Kidney epithelial cell (primary cell): ENCODE results near the gene ELOVL6. TPM values are rescaled to one million over a fixed set of nuclear protein-coding genes. Genes with fewer than 3 reads are reported as not detected.
"Not testable (repeated sequence)": the region's sequence is repeated elsewhere in the genome, so short reads cannot be mapped to it uniquely, and the experiment has no call there.

Experiments used
- DNase-seq: peaks from one replicate; pipeline ENCODE4 v3.0.0-alpha.2; 2010; ENCODE audit warnings: low read depth
- H3K27me3 ChIP-seq: 2 replicates; pipeline ENCODE4 v1.6.0; 2011; ENCODE audit warnings: low read length; ENCODE audit not compliant: control insufficient read depth, insufficient read depth
- H3K36me3 ChIP-seq: 2 replicates; pipeline ENCODE4 v1.5.1; 2011; ENCODE audit warnings: low read length; ENCODE audit not compliant: control insufficient read depth, insufficient read depth
- H3K4me3 ChIP-seq: 2 replicates; pipeline ENCODE4 v1.5.1; 2011; ENCODE audit warnings: low read depth, mild to moderate bottlenecking, control low read depth, low read length
- CTCF ChIP-seq: IDR thresholded peaks from 2 replicates; pipeline ENCODE4 v1.5.1; 2011; ENCODE audit warnings: mild to moderate bottlenecking, moderate library complexity, low read length, control low read depth, inconsistent platforms; ENCODE audit not compliant: insufficient read depth, poor library complexity, severe bottlenecking
- total RNA-seq: library from RNA; depleted of rRNA; stranded (reverse); fragments of >200 nt; gene quantifications from 2 replicates; pipeline ENCODE4 v1.2.3, GENCODE V29; 2015

Gene ELOVL6
- total RNA-seq, 1 donor from 2014 or later, result 21.6 TPM

- no peak for DNase-seq
- H3K4me3 ChIP-seq, result peak overlapping the region; percentile 61
- H3K36me3 ChIP-seq, result no peaks in the 10 kb centered on the region
- no peaks in the 10 kb centered on the region for H3K27me3 ChIP-seq
- no peak for TF ChIP-seq CTCF
These were observed 2.1 kb downstream of the ELOVL6 start for GRCh38 chr4:110196206-110196870.

GRCh38 chr4:110195561-110196205, 2.7 kb downstream of the ELOVL6 start:
- no peak for DNase-seq
- Histone ChIP-seq H3K36me3 (no peaks in the 10 kb centered on the region), H3K27me3 (no peaks in the 10 kb centered on the region), H3K4me3 (peak overlapping the region; percentile 61)
- TF ChIP-seq CTCF, result no peak

DNA sequence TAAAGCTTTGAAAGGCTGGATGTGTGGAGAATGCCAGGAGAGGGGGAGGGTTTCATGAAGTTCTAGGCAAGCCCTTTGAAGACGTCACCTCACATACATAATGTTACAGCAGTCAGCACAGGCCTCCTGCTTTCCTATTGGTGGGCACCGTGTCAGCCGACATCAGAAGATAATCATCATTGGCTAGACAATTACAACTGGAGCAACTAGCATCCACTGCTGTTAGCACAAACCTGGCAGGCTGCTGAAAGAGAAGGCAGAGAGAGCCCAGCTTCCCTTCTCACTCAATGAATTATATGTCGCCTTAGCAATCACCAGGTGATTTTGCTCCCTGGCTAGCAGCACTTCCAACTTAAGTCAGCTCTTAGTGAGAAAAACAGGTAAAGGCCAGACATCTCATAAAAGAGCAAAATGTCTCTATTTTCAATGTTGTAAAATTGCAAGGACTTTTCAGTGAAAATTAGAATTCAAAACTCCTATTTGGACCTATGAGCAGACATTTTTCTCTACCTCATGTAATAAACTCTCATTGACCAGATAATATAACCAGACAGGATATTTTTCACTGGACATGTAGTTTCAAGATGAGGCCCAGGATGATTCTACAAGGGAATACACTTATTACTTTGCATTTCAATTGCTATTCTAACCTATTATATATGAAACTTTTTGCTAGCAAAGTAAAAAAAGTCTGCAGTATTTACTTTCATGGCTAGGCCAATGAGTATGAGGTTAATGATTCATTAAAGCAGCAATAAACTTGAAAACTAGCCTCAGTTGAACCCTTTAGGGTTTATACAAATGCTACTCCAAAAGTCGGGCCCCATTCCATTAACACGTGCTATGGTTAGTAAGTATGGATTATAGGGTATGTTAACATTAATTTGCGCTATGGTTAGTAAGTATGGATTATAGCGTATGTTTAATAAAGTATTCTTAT, 4.3 kb downstream of the ELOVL6 start:
- DNase-seq, result peak; percentile 97
- H3K36me3 ChIP-seq, result no peaks in the 10 kb centered on the region
- H3K4me3 ChIP-seq, result no peak overlapping the region
- H3K27me3 ChIP-seq, result no peaks in the 10 kb centered on the region
- TF ChIP-seq CTCF, result no peak

DNA sequence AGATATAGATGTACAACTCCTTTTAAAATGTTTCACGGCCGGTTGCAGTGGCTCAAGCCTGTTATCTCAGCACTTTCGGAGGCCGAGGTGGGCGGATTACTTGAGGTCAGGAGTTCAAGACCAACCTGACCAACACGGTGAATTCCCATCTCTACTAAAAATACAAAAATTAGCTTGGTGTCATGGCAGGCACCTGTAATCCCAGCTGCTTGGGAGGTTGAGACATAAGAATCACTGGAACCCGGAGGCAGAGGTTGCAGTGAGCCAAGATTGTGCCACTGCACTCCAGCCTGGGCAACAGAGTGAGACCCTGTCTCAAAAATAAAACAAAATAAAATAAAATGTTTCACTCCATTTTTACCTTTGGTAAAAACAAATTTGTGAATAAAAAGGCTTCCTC, 5.1 kb downstream of the ELOVL6 start:
- H3K36me3 ChIP-seq, H3K4me3 ChIP-seq, DNase-seq, H3K27me3 ChIP-seq: not testable (repeated sequence)

- DNase-seq, result no peak
- TF ChIP-seq CTCF, result no peak
- no peaks in the 10 kb centered on the region for H3K36me3 ChIP-seq
- no peak overlapping the region for H3K4me3 ChIP-seq
- no peaks in the 10 kb centered on the region for H3K27me3 ChIP-seq
These were observed 8.2 kb downstream of the ELOVL6 start for GRCh38 chr4:110190249-110190648.

DNA sequence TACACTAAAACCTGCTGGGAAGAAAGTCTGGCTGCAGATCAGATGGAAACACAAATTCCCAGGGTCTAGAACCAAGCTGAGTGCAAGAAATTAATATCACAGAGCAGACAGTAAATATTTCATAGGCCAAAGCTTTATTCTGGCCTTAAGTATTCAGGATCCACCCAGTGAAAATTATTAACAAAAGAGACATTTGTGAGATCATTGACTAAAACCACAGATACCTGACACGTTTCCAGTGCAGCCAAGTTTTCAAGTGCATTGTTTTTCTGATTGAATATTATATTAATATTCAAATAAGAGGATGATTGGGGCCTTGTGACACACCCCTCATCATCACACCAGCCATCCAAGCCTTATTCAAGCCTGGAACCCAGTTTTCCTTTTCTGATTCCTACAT, 10.3 kb downstream of the ELOVL6 start:
- H3K36me3 ChIP-seq, result no peaks in the 10 kb centered on the region
- H3K27me3 ChIP-seq, result no peaks in the 10 kb centered on the region
- no peak for TF ChIP-seq CTCF
- no peak for DNase-seq
- H3K4me3 ChIP-seq, result no peak overlapping the region
